PC-3 (cell line): ENCODE results near the gene SSBP2. TPM values are rescaled to one million over a fixed set of nuclear protein-coding genes. Genes with fewer than 3 reads are reported as not detected.
A peak's percentile ranks its signal among the peaks of the same experiment; 100 is the strongest.

ENCODE experiments used
- ATAC-seq: fragments of 200-7000 bp; cut with Tn5 transposase; 2 replicates; pipeline ENCODE4 v1.9.1; 2020; ENCODE audit warnings: mild to moderate bottlenecking, moderate library complexity
- BruUV-seq: library from RNA; stranded (reverse); fragments of 400-500 nt; replicated peaks from 2 replicates; lab custom pipeline; 2021; lab: Mats Ljungman, UMichigan
- CTCF ChIA-PET: fragments of 300-600 bp; sonication (Branson Sonifier 250); formaldehyde crosslinking; loops from one replicate; lab custom pipeline; 2022; ENCODE audit warnings: antibody characterized with exemption; lab: Charles Lee
- POLR2A ChIA-PET: fragments of 300-600 bp; sonication (Branson Sonifier 250); formaldehyde crosslinking; loops from one replicate; lab custom pipeline; 2022; ENCODE audit warnings: antibody characterized with exemption; ENCODE audit not compliant: unreplicated experiment; lab: Charles Lee
- DNase-seq: peaks from one replicate; pipeline ENCODE4 v3.0.0-alpha.2; 2015
- H2AFZ ChIP-seq: fragments of 300-600 bp; sonication (generic); 2 replicates; pipeline ENCODE4 v1.6.0; 2016; ENCODE audit warnings: antibody characterized with exemption, low read length
- H3F3A ChIP-seq: fragments of 300-600 bp; sonication (generic); one replicate; pipeline ENCODE4 v1.6.0; 2017; ENCODE audit warnings: antibody characterized with exemption, low read length, control low read depth, mild to moderate bottlenecking; ENCODE audit not compliant: unreplicated experiment
- H3K27ac ChIP-seq: fragments of 300-600 bp; sonication (generic); 2 replicates; pipeline ENCODE4 v1.5.1; 2016; ENCODE audit warnings: mild to moderate bottlenecking, low read length
- H3K27me3 ChIP-seq: fragments of 300-600 bp; sonication (generic); 2 replicates; pipeline ENCODE4 v1.6.1; 2016; ENCODE audit warnings: low read length, mixed read lengths
- H3K36me3 ChIP-seq: fragments of 300-600 bp; sonication (generic); 2 replicates; pipeline ENCODE4 v1.6.1; 2016; ENCODE audit warnings: low read depth, mixed run types, low read length, mixed read lengths
- H3K4me1 ChIP-seq: fragments of 300-600 bp; sonication (generic); 2 replicates; pipeline ENCODE4 v1.5.1; 2016; ENCODE audit warnings: low read length; ENCODE audit not compliant: insufficient read depth
- H3K4me2 ChIP-seq: fragments of 300-600 bp; sonication (generic); 2 replicates; pipeline ENCODE4 v1.6.0; 2016; ENCODE audit warnings: low read length
- H3K4me3 ChIP-seq: fragments of 300-600 bp; sonication (generic); 2 replicates; pipeline ENCODE4 v1.5.1; 2016; ENCODE audit warnings: mild to moderate bottlenecking, low read length, mixed read lengths
- H3K79me2 ChIP-seq: fragments of 300-600 bp; sonication (generic); 2 replicates; pipeline ENCODE4 v1.6.1; 2017; ENCODE audit warnings: low read length, mixed read lengths
- H3K9ac ChIP-seq: fragments of 300-600 bp; sonication (generic); 2 replicates; pipeline ENCODE4 v1.6.0; 2016; ENCODE audit warnings: mild to moderate bottlenecking, low read length
- H3K9me2 ChIP-seq: fragments of 300-600 bp; sonication (generic); replicated peaks from 2 replicates; pipeline ENCODE4 v1.6.1; 2016; ENCODE audit warnings: mixed run types, low read length, mixed read lengths
- H3K9me3 ChIP-seq: fragments of 300-600 bp; sonication (generic); 2 replicates; pipeline ENCODE4 v1.6.1; 2016; ENCODE audit warnings: low read length, mixed read lengths
- H4K20me1 ChIP-seq: fragments of 300-600 bp; sonication (generic); 2 replicates; pipeline ENCODE4 v1.6.1; 2016; ENCODE audit warnings: low read length, mixed read lengths
- CTCF ChIP-seq: fragments of 300-600 bp; sonication (generic); conservative IDR thresholded peaks from 2 replicates; pipeline ENCODE4 v1.5.1; 2017; ENCODE audit warnings: antibody characterized with exemption, low read depth, mild to moderate bottlenecking, low read length
- EZH2 ChIP-seq: fragments of 300-600 bp; sonication (generic); IDR thresholded peaks from one replicate; pipeline ENCODE4 v1.6.1; 2017; ENCODE audit warnings: antibody characterized with exemption, mild to moderate bottlenecking, low read length; ENCODE audit not compliant: unreplicated experiment
- EZH2phosphoT487 ChIP-seq: fragments of 300-600 bp; sonication (generic); IDR thresholded peaks from 2 replicates; pipeline ENCODE4 v1.6.1; 2018; ENCODE audit warnings: mild to moderate bottlenecking, antibody characterized with exemption, low read length, borderline replicate concordance
- intact Hi-C: fragments of 100-400 bp; cut with micrococcal nuclease; formaldehyde crosslinking; loops from 2 replicates; pipeline ENCODE4 v1.9.0; 2023
- total RNA-seq: library from RNA; depleted of rRNA; stranded (reverse); fragments of >200 nt; gene quantifications from 2 replicates; pipeline ENCODE4 v1.2.3, GENCODE V29; 2014

The SSBP2 gene
- total RNA-seq, 1 experiment from 2014 or later, result 5.8 TPM

- Histone ChIP-seq H3K36me3 (no peaks in the 10 kb centered on the region), H4K20me1 (no peaks in the 10 kb centered on the region), H3K27ac (no peak overlapping the region), H3K27me3 (no peaks in the 10 kb centered on the region), H3F3A (no peaks in the 10 kb centered on the region), H3K9me3 (no peaks in the 10 kb centered on the region), H3K4me3 (no peak overlapping the region), H3K9ac (no peak overlapping the region), H3K4me2 (no peak overlapping the region), H3K9me2 (no peaks in the 10 kb centered on the region), H3K79me2 (no peaks in the 10 kb centered on the region), H2AFZ (no peak overlapping the region), H3K4me1 (no peaks in the 10 kb centered on the region)
- no TSS peak for BruUV-seq
- DNase-seq (peak; percentile 35), ATAC-seq (peak; percentile 20; the same call in 1 of the 2 replicates)
- no peak for TF ChIP-seq EZH2
- no peak for TF ChIP-seq EZH2phosphoT487
- TF ChIP-seq CTCF, result no peak
- POLR2A ChIA-PET, result interaction anchor here (0.6 kb wide), 1 partner anchor 17 kb away, joined by 3 read pairs; no protein-coding TSS in a partner anchor
- intact Hi-C loops, result no loop called here
- CTCF ChIA-PET, result no interaction called here
These were observed 11.5 kb upstream of the SSBP2 start for GRCh38 chr5:81762401-81762800.

GRCh38 chr5:81761970-81762369, 11.1 kb upstream of the SSBP2 start:
- Histone ChIP-seq H3K4me1 (no peaks in the 10 kb centered on the region), H3K4me3 (no peak overlapping the region), H3K4me2 (no peak overlapping the region), H3K36me3 (no peaks in the 10 kb centered on the region), H3K27ac (no peak overlapping the region), H3K9me3 (no peaks in the 10 kb centered on the region), H2AFZ (no peak overlapping the region), H3K9ac (no peak overlapping the region), H3K79me2 (no peaks in the 10 kb centered on the region), H3K27me3 (no peaks in the 10 kb centered on the region), H3F3A (no peaks in the 10 kb centered on the region), H3K9me2 (no peaks in the 10 kb centered on the region), H4K20me1 (no peaks in the 10 kb centered on the region)
- ATAC-seq, result no peak
- TF ChIP-seq EZH2phosphoT487, result no peak
- TF ChIP-seq EZH2, result no peak
- TF ChIP-seq CTCF, result no peak
- intact Hi-C loops, result no loop called here
- ChIA-PET POLR2A (no interaction called here), CTCF (no interaction called here)
- no TSS peak for BruUV-seq
- no peak for DNase-seq

- Histone ChIP-seq H2AFZ (no peak overlapping the region), H3F3A (no peaks in the 10 kb centered on the region), H3K36me3 (no peaks in the 10 kb centered on the region), H3K9ac (no peak overlapping the region), H3K4me3 (no peak overlapping the region), H3K27me3 (no peaks in the 10 kb centered on the region), H3K9me3 (no peaks in the 10 kb centered on the region), H3K4me1 (no peaks in the 10 kb centered on the region), H3K4me2 (no peak overlapping the region), H3K9me2 (no peaks in the 10 kb centered on the region), H3K27ac (no peak overlapping the region), H4K20me1 (no peaks in the 10 kb centered on the region), H3K79me2 (no peaks in the 10 kb centered on the region)
- ChIA-PET POLR2A (no interaction called here), CTCF (no interaction called here)
- TF ChIP-seq EZH2 (no peak), EZH2phosphoT487 (no peak), CTCF (no peak)
- no peak for ATAC-seq
- DNase-seq, result no peak
- intact Hi-C loops, result no loop called here
- BruUV-seq, result no TSS peak
These were observed 10.4 kb upstream of the SSBP2 start for GRCh38 chr5:81761270-81761669.
